K562 (cell line): ENCODE data around the gene RAB7A. TPM values are rescaled to one million over a fixed set of nuclear protein-coding genes. Genes with fewer than 3 reads are reported as not detected.

ENCODE experiments used
- ATAC-seq: fragments of 200-7000 bp; cut with Tn5 transposase; 3 replicates; pipeline ENCODE4 v1.9.1; 2020; ENCODE audit warnings: moderate library complexity
- BruUV-seq: library from RNA; stranded (reverse); fragments of 400-500 nt; replicated peaks from 2 replicates; lab custom pipeline; 2021; lab: Mats Ljungman, UMichigan
- CTCF ChIA-PET: fragments of 300-600 bp; formaldehyde crosslinking; extraction: SDS; loops from one replicate; lab custom pipeline; 2021; ENCODE audit warnings: low intra/inter-chr PET ratio; lab: Yijun Ruan, JAX
- POLR2A ChIA-PET: fragments of 300-600, 350-650 bp; sonication (Branson Sonifier 250); formaldehyde crosslinking; extraction: SDS; loops from one replicate; lab custom pipeline; 2021; ENCODE audit warnings: antibody characterized with exemption, inconsistent platforms; lab: Yijun Ruan, JAX
- DNase-seq, 4 experiments: peaks; one replicate each; pipeline versions ENCODE4 v3.0.0 to v3.0.0-alpha.2; 2011 to 2018; ENCODE audit warnings: low spot score in 3 of 4, mixed read lengths in 3 of 4; ENCODE audit errors: extremely low read depth in 1 of 4
- FAIRE-seq: peaks from 2 replicates; lab custom pipeline; 2011; peaks lifted over from hg19 to GRCh38; lab: Jason Lieb, UNC
- H2AFZ ChIP-seq: 2 replicates; pipeline ENCODE4 v1.6.0; 2011; ENCODE audit warnings: low read depth, low read length, control low read depth, inconsistent platforms
- H3K27ac ChIP-seq: fragments of 200-600 bp; 3 replicates; pipeline ENCODE4 v1.8.0; 2011; ENCODE audit warnings: low read depth, mild to moderate bottlenecking, control low read depth, inconsistent platforms, low read length, moderate library complexity, mixed read lengths; ENCODE audit errors: extremely low read depth
- H3K27me3 ChIP-seq, 2 experiments: fragments of 300-600 bp in 1 of 2; 2 replicates in 1 of 2; 3 replicates in 1 of 2; pipeline versions ENCODE4 v1.6.0 to v1.8.0; 2011; ENCODE audit warnings: inconsistent platforms in 2 of 2, low read length in 2 of 2, mild to moderate bottlenecking in 1 of 2, mixed read lengths in 1 of 2, moderate library complexity in 1 of 2; ENCODE audit not compliant: control insufficient read depth in 2 of 2, insufficient read depth in 2 of 2
- H3K36me3 ChIP-seq: fragments of 300-600 bp; 3 replicates; pipeline ENCODE4 v1.8.0; 2011; ENCODE audit warnings: mild to moderate bottlenecking, low read length, inconsistent platforms; ENCODE audit not compliant: control insufficient read depth, insufficient read depth
- H3K4me1 ChIP-seq, 2 experiments: fragments of 200-600 bp in 1 of 2; replicated peaks in 1 of 2; 2 replicates in 1 of 2; 3 replicates in 1 of 2; pipeline versions ENCODE4 v1.5.1 to v1.8.0; 2011; ENCODE audit warnings: inconsistent platforms in 2 of 2, low read length in 2 of 2, mild to moderate bottlenecking in 1 of 2, mixed read lengths in 1 of 2, moderate library complexity in 1 of 2; ENCODE audit not compliant: control insufficient read depth in 2 of 2, insufficient read depth in 2 of 2
- H3K4me2 ChIP-seq: 2 replicates; pipeline ENCODE4 v1.6.1; 2011; ENCODE audit warnings: low read length, control low read depth, inconsistent platforms, mixed read lengths; ENCODE audit not compliant: insufficient read depth
- H3K4me3 ChIP-seq: fragments of 200-600 bp; sonication (generic), shearing (Covaris generic); 2 replicates; pipeline ENCODE4 v1.5.1; 2016; ENCODE audit warnings: control low read depth, inconsistent platforms
- H3K79me2 ChIP-seq: fragments of 200-600 bp; 3 replicates; pipeline ENCODE4 v1.8.0; 2011; ENCODE audit warnings: low read length, inconsistent platforms; ENCODE audit not compliant: control insufficient read depth, insufficient read depth
- H3K9ac ChIP-seq, 2 experiments: 2 replicates each; pipeline versions ENCODE4 v1.6.0 to v1.6.1; 2011; ENCODE audit warnings: low read depth in 2 of 2, low read length in 2 of 2, control low read depth in 1 of 2, inconsistent platforms in 1 of 2, mild to moderate bottlenecking in 1 of 2, mixed read lengths in 1 of 2; ENCODE audit not compliant: insufficient read depth in 1 of 2
- H3K9me1 ChIP-seq: one replicate; pipeline ENCODE4 v1.6.0; 2011; ENCODE audit warnings: inconsistent platforms, mild to moderate bottlenecking, low read length, moderate library complexity; ENCODE audit not compliant: control insufficient read depth, insufficient read depth
- H3K9me3 ChIP-seq: replicated peaks from 2 replicates; pipeline ENCODE4 v1.5.1; 2011; ENCODE audit warnings: low read depth, low read length, inconsistent platforms; ENCODE audit not compliant: control insufficient read depth, insufficient read depth
- H4K20me1 ChIP-seq: replicated peaks from 2 replicates; pipeline ENCODE4 v1.6.1; 2011; ENCODE audit warnings: low read length, inconsistent platforms, mixed read lengths; ENCODE audit not compliant: control insufficient read depth, insufficient read depth
- ARID3B ChIP-seq: fragments of 250-450 bp; sonication (Bioruptor Pico); IDR thresholded peaks from 2 replicates; pipeline ENCODE4 v1.4.0; 2020; ENCODE audit warnings: borderline replicate concordance
- ARNT ChIP-seq, 2 experiments: fragments of 450-650 bp; IDR thresholded peaks; 2 replicates each; pipeline ENCODE4 v1.6.1; 2016; ENCODE audit warnings: mild to moderate bottlenecking in 1 of 2
- BHLHE40 ChIP-seq: IDR thresholded peaks from 2 replicates; pipeline ENCODE4 v1.6.1; 2011; ENCODE audit warnings: low read length, improper control_type of control experiment
- ELF1 ChIP-seq: fragments of 200-800 bp; sonication (Bioruptor generic); IDR thresholded peaks from 2 replicates; pipeline ENCODE4 v1.6.1; 2016; ENCODE audit warnings: missing genetic modification characterization, missing compliant biosample characterization
- EP300 ChIP-seq: IDR thresholded peaks from 2 replicates; pipeline ENCODE4 v1.6.1; 2012; ENCODE audit warnings: low read length, improper control_type of control experiment
- EP400 ChIP-seq: fragments of 450-650 bp; IDR thresholded peaks from 2 replicates; pipeline ENCODE4 v1.6.1; 2017; ENCODE audit warnings: antibody characterized with exemption, mild to moderate bottlenecking, moderate library complexity
- HCFC1 ChIP-seq: IDR thresholded peaks from 2 replicates; pipeline ENCODE4 v1.6.1; 2012; ENCODE audit warnings: low read depth, low read length, improper control_type of control experiment
- JUN ChIP-seq, 2 experiments: sonication (generic) in 1 of 2; formaldehyde crosslinking in 1 of 2; IDR thresholded peaks; 2 replicates each; pipeline versions ENCODE4 v1.6.1 to v1.8.0; 2012 to 2022; ENCODE audit warnings: borderline replicate concordance in 2 of 2, mild to moderate bottlenecking in 2 of 2, improper control_type of control experiment in 1 of 2, low read depth in 1 of 2, low read length in 1 of 2, missing genetic modification reagents in 1 of 2
- KDM5B ChIP-seq: fragments of 200-600 bp; sonication (generic); IDR thresholded peaks from 2 replicates; pipeline ENCODE4 v1.6.1; 2012; ENCODE audit warnings: low read depth, mild to moderate bottlenecking, moderate library complexity, low read length, control low read depth, inconsistent platforms; ENCODE audit not compliant: insufficient replicate concordance
- KLF10 ChIP-seq: fragments of 250-450 bp; sonication (Bioruptor Pico); IDR thresholded peaks from 2 replicates; pipeline ENCODE4 v1.6.1; 2021; ENCODE audit warnings: matching md5 sums
- MTF1 ChIP-seq: fragments of 250-450 bp; sonication (Bioruptor Pico); IDR thresholded peaks from 2 replicates; pipeline ENCODE4 v1.9.0; 2021; ENCODE audit warnings: moderate library complexity, mild to moderate bottlenecking, inconsistent platforms, borderline replicate concordance
- NFRKB ChIP-seq: fragments of 450-650 bp; IDR thresholded peaks from 2 replicates; pipeline ENCODE4 v1.6.1; 2016; ENCODE audit warnings: low read depth
- POLR3G ChIP-seq: IDR thresholded peaks from 2 replicates; pipeline ENCODE4 v1.6.1; 2011; ENCODE audit not compliant: insufficient read length, insufficient replicate concordance; ENCODE audit errors: extremely low read depth
- SNRNP70 ChIP-seq: fragments of 200-400 bp; formaldehyde crosslinking; optimal IDR thresholded peaks from 2 replicates; pipeline ENCODE3; 2017; ENCODE audit warnings: low read depth, low read length
- TARDBP ChIP-seq: fragments of 450-650 bp; IDR thresholded peaks from 2 replicates; pipeline ENCODE4 v1.6.1; 2016
- TCF15 ChIP-seq: fragments of 250-450 bp; sonication (Bioruptor Pico); IDR thresholded peaks from 2 replicates; pipeline ENCODE4 v1.8.0; 2022; ENCODE audit warnings: moderate library complexity, mild to moderate bottlenecking, inconsistent platforms
- THAP7 ChIP-seq: fragments of 250-450 bp; sonication (Bioruptor Pico); IDR thresholded peaks from 2 replicates; pipeline ENCODE4 v1.5.0; 2021
- VEZF1 ChIP-seq: fragments of 200-800 bp; sonication (Bioruptor generic); IDR thresholded peaks from 2 replicates; pipeline ENCODE4 v1.6.1; 2017; ENCODE audit warnings: missing genetic modification characterization, missing compliant biosample characterization
- ZNF239 ChIP-seq: fragments of 250-450 bp; sonication (Bioruptor Pico); IDR thresholded peaks from 2 replicates; pipeline ENCODE4 v1.4.0; 2020; ENCODE audit warnings: mild to moderate bottlenecking
- ZNF780A ChIP-seq: fragments of 250-450 bp; sonication (Bioruptor Pico); IDR thresholded peaks from 2 replicates; pipeline ENCODE4 v1.5.0; 2021; ENCODE audit warnings: mild to moderate bottlenecking
- WGBS: fragments of 100-300 bp; shearing (Covaris generic); methylation state at CpG from one replicate; pipeline ENCODE4 v1.1.6; 2016; ENCODE audit warnings: low coverage, mixed read lengths; ENCODE audit not compliant: insufficient coverage; ENCODE audit errors: missing lambda C conversion rate; 5-methylcytosine and 5-hydroxymethylcytosine counted together
- in situ Hi-C: fragments of 300-500 bp; cut with MboI; formaldehyde crosslinking; loops from 4 replicates; pipeline ENCODE4 v1.15.0; 2018; ENCODE audit warnings: inconsistent platforms, mixed read lengths
- intact Hi-C: fragments of 100-400 bp; cut with micrococcal nuclease; formaldehyde crosslinking; loops from 2 replicates; pipeline ENCODE4 v1.14.2; 2022
- polyA plus RNA-seq, 8 experiments: library from polyadenylated mRNA; depleted of rRNA in 4 of 8; stranded (reverse) in 5 of 8; unstranded in 3 of 8; fragments of >200 nt; fragmentation: Nextera tagmentation in 2 of 8; fragmentation: Illumina TruSeq in 1 of 8; extraction: Ambion mirVana in 2 of 8; extraction: Trizol in 1 of 8; gene quantifications; 2 replicates each; pipeline versions ENCODE4 v1.2.1 to v1.2.3, GENCODE V29; 2011 to 2014; ENCODE audit warnings: inconsistent platforms in 1 of 8, missing spikeins in 1 of 8
- total RNA-seq, 7 experiments: library from RNA; depleted of rRNA in 6 of 7; stranded (reverse); fragments of >200 nt in 6 of 7; fragmentation: Illumina TruSeq in 2 of 7; extraction: Trizol in 2 of 7; gene quantifications; 2 replicates each; pipeline versions ENCODE4 v1.2.1 to v1.2.3, GENCODE V29; 2011 to 2021; ENCODE audit warnings: low replicate concordance in 1 of 7

RAB7A gene
- total and polyA plus RNA-seq, 9 of the 15 experiments (the other 6 are each of a cell fraction or from before 2014, with no cell fraction given), result 30.9 to 204 (median 72.8) TPM

GRCh38 chr3:128734523-128735189 is 8.7 kb downstream of the RAB7A start:
- Histone ChIP-seq H3K9me1 (no peaks in the 10 kb centered on the region), H3K4me2 (no peak overlapping the region), H3K9me3 (0 out of 2 replicates have a peak, but pooled peaks cover 1% of the 10 kb centered on the region), H3K27ac (no peak overlapping the region), H4K20me1 (peaks cover 34% of the 10 kb centered on the region), H3K4me3 (no peak overlapping the region), H3K4me1 (peaks cover 0 to 13% of the 10 kb centered on the region in 2 experiments; a peak in 3 of 5 replicates), H2AFZ (no peak overlapping the region), H3K36me3 (peaks cover 47% of the 10 kb centered on the region; the same call in 2 of the 3 replicates), H3K9ac (no peak overlapping the region), H3K27me3 (no peaks in the 10 kb centered on the region), H3K79me2 (peaks cover 97% of the 10 kb centered on the region)
- BruUV-seq, result no TSS peak
- in situ Hi-C loops, result no loop called here
- TF ChIP-seq EP400 (no peak), SNRNP70 (no peak), MTF1 (CRISPR knock-in tag) (no peak), ZNF780A (CRISPR knock-in tag) (no peak), TARDBP (no peak), KDM5B (no peak), POLR3G (no peak), BHLHE40 (no peak), ZNF239 (CRISPR knock-in tag) (no peak), HCFC1 (no peak), NFRKB (no peak), VEZF1 (CRISPR knock-in tag) (no peak), KLF10 (CRISPR knock-in tag) (no peak), ELF1 (tag) (no peak), EP300 (no peak), ARNT (IDR thresholded peaks at IDR 0.05) (no peak), JUN (IDR thresholded peaks at IDR 0.05; ENCODE audit: borderline replicate concordance, low read depth, low read length) (no peak), JUN (CRISPR knock-in tag; IDR thresholded peaks at IDR 0.05; ENCODE audit: borderline replicate concordance) (no peak), THAP7 (CRISPR knock-in tag) (no peak), ARID3B (CRISPR knock-in tag) (no peak), TCF15 (CRISPR knock-in tag) (no peak)
- ChIA-PET POLR2A (interaction anchor here (1.0 kb wide), 1 partner anchor 20 kb away, joined by 3 read pairs; no protein-coding TSS in a partner anchor), CTCF (no interaction called here)
- no peak for ATAC-seq
- intact Hi-C loops, result no loop called here
- no peak for FAIRE-seq
- DNase-seq, result no peak
- 85% methylated on average over 3 of the region's 3 CpGs for WGBS
